NCI-H1105 treated with DMSO at 0.1 percent for 48 hours (cell line): ENCODE data around the gene IL12RB2.
A peak's percentile ranks its signal among the peaks of the same experiment; 100 is the strongest.

Experiments used
- DNase-seq: peaks from one replicate; lab custom pipeline; 2025; lab: John Stamatoyannopoulos, UW

The IL12RB2 gene, protein sequence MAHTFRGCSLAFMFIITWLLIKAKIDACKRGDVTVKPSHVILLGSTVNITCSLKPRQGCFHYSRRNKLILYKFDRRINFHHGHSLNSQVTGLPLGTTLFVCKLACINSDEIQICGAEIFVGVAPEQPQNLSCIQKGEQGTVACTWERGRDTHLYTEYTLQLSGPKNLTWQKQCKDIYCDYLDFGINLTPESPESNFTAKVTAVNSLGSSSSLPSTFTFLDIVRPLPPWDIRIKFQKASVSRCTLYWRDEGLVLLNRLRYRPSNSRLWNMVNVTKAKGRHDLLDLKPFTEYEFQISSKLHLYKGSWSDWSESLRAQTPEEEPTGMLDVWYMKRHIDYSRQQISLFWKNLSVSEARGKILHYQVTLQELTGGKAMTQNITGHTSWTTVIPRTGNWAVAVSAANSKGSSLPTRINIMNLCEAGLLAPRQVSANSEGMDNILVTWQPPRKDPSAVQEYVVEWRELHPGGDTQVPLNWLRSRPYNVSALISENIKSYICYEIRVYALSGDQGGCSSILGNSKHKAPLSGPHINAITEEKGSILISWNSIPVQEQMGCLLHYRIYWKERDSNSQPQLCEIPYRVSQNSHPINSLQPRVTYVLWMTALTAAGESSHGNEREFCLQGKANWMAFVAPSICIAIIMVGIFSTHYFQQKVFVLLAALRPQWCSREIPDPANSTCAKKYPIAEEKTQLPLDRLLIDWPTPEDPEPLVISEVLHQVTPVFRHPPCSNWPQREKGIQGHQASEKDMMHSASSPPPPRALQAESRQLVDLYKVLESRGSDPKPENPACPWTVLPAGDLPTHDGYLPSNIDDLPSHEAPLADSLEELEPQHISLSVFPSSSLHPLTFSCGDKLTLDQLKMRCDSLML

DNA sequence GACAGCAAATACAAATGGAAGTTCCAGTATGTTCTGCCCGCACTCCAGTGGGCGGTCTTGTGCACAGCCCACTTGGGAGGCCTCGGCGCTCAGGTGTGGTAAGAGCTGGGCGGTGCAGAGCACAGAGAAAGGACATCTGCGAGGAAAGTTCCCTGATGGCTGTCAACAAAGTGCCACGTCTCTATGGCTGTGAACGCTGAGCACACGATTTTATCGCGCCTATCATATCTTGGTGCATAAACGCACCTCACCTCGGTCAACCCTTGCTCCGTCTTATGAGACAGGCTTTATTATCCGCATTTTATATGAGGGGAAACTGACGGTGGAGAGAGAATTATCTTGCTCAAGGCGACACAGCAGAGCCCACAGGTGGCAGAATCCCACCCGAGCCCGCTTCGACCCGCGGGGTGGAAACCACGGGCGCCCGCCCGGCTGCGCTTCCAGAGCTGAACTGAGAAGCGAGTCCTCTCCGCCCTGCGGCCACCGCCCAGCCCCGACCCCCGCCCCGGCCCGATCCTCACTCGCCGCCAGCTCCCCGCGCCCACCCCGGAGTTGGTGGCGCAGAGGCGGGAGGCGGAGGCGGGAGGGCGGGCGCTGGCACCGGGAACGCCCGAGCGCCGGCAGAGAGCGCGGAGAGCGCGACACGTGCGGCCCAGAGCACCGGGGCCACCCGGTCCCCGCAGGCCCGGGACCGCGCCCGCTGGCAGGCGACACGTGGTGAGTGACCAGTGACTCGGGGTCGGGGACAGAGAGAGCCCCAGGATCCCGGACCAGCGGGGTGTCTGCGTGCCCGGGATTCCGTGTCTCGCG, at the start of gene IL12RB2:
TSS of gene IL12RB2 (plus strand) at position 623 of the 810 bp plus-strand sequence. CDS start 12,496 bp downstream, outside the sequence.
- no peak for DNase-seq

DNA sequence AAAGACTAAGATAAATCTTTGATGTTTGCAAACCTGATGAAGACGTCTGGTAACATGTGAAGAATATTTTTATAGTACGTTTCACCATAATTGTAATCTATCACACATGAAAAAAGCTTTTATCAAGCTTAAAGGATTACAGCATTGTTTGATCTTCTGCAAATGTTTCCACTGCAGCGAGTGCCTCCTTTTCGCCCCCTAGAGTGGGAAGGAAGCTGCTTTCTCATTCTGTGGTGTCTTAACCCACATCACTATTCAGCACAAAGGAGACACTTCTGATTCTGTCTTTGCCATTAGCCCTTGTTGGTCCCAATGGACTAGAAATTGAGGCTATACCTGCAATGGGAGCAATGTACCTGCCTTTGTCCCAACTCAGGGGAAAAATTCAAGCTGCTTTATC, 46.0 kb upstream of the IL12RB2 start:
- DNase-seq = no peak

DNA sequence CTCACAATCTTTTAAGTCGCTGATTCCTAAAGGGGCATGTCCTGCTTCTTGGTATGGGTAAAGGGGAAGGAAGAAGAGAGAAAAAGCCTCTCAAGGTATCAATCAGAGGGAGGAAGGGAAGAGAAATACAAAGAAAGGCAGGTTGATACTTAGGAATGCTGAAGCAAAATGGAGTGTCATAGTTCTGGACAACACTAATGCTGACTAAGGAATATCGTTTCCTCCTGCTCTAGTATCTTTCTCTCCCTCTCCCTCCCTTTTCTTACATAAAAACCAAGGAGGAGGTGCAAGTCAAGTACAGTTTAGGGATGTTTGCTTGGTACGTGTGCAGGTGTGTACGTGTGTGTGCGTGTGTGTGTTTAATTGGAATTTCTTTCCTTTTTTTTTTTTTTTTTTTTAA, 44.9 kb upstream of the IL12RB2 start:
- DNase-seq = no peak

DNA sequence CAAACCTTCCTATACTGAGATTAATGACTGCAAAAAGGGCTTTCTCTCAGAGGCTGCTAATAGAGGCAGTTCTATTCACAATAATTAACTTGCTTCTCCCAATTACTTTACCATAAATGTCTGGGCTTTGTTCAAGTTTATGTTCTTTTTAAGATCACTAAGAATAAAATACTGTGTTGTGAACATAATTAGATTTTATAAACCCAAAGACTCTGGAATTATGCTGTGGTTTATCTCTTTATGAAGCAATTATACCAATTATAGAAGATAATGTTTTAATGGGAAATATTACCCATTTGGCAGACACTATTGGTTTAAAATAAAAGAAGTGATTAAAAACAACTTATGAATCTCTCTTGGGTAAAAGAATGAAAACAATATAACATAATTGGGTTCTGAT, 43.5 kb upstream of the IL12RB2 start:
- peak; percentile 93 for DNase-seq

DNA sequence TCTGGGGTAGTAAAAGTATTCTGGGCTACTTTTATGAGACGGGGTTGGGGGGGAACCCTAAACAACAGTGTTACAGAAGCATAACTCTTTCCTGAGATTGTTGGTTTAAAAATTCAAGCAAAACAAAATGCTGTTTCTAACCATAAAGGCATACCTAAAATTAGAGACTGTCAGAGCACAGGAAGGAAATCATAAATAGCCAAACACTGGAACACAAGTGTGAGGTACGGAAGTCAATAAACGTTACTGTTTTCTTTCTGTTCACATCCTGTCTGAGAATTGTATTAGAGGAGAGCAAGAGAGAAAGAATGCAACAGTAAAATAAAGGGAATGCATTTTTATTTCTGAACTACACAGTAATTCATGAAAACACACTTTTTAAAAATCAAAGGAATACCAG, 42.8 kb upstream of the IL12RB2 start:
- peak; percentile 53 for DNase-seq

DNA sequence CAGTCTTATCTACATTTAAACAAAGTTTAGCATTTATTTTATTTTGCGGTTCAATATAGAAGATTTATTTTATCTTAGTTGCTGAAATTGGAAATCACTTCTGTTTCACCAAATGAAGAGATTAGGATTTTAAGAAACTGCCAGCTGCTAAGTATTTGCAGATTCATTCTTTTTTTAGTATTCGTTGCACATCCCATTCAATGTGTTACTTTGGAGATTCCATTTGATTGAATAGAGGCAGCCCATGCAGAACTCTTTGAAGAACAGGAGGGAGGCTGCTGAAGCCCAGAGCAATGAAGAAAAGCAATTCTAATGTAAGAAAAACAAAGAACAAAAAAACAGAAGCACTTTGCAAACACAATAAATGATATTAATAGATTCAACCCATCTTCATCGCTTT, 38.6 kb upstream of the IL12RB2 start:
- no peak for DNase-seq

DNA sequence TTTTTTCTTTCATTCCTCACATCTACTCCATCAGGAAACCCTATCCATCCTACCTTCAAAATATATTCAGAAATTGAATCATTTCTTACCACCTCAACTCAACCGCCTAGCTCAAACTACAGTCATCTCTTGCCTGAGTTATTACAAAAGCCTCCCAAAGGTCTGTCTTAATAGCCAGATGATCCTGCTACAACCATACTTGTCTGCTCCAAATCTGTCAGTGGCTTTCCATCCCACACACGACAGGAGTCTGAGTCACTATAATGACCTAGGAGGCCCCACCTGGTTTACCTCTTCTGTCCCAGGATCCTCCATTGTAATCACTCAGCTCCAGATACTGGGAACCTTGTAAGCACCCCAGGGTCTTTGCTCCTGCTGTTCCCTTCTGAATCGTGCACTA, 37.1 kb upstream of the IL12RB2 start:
- DNase-seq = no peak

DNA sequence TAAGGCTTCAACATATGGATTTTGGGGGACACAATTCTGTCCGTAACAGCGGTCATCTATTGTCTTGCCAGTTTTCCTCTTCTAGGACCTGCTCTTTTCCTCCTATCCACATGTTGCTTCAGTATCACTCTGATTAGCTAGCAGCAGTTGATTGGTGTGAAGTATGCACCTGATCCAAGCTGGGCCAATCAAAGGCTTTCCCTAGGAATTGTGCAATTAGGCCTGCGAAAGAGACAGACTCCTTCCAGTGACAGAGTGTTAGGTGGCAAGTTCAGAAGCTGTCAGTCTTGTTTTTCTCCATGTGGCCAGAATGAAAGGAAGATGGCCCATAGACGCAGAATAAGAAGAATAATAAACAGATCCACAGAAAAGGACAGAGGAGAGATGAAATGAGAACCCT, 34.1 kb upstream of the IL12RB2 start:
- no peak for DNase-seq

DNA sequence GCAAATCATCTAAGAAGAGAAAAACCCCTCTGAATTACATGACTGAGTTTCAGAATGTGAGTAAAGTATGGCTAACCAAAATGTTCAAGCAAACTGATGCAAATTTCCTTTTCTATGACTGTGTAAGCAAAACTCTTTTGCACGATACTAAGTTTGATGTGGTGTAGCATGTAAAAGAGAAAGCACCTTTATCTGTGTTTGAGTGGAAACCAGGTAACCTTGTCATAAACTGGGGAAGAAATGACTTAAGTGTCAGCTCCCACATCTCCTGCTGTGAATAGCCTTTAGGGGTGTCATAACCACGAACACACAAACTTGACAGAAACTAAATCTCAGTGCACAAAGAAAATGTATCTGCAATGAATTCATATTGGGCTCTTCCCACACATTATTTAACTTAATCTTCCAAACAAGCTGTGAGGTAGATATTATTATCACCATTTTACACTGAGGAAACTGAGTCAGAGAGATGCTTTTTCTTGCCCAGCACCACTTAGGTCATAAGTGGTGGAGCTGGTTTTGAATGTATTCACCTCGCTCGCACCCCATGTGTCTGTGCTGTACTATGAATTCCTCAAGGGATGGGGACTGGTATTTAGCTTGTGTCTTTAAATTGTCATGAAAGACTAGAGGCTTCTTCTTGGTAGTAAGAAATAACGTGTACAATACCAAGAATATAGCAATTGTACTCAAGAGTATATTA, 32.9 kb upstream of the IL12RB2 start:
- DNase-seq = no peak

DNA sequence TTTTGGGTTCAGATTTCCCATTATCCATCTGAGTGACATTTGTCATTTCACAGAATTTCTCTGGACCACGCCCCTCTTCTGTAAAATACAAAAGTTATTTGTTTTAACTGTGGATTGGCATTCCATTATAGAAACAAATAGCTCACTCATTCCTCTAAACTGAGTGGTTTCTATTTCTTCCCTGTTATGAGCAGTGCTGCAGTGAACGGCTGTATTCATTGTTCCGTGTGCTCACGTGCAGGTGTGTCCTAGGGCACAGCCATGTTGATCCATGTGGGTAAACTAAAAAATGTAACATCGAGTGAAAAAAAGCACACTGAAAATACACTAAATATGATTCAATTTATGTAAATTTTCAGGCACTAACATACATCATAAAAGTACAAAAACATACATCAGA, 27.0 kb upstream of the IL12RB2 start:
- DNase-seq = no peak

DNA sequence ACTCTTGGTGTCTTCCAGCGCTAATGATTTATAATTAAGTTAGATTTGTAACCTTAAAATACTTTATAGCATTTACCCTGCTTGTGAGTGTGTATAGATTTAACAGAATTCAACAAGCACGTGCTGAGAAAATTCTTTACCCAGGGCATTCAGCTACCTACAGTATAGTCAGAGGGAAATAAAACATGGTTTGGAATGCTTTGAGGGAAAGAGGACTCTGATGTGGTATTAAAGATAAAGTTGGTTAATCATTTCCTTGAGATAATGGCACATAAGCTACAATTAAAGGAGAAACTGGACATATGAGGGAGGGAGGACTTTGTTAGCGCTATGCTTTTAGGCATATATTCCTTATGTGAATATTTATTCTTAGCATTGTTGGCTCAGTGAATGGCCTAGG, 26.4 kb upstream of the IL12RB2 start:
- no peak for DNase-seq

DNA sequence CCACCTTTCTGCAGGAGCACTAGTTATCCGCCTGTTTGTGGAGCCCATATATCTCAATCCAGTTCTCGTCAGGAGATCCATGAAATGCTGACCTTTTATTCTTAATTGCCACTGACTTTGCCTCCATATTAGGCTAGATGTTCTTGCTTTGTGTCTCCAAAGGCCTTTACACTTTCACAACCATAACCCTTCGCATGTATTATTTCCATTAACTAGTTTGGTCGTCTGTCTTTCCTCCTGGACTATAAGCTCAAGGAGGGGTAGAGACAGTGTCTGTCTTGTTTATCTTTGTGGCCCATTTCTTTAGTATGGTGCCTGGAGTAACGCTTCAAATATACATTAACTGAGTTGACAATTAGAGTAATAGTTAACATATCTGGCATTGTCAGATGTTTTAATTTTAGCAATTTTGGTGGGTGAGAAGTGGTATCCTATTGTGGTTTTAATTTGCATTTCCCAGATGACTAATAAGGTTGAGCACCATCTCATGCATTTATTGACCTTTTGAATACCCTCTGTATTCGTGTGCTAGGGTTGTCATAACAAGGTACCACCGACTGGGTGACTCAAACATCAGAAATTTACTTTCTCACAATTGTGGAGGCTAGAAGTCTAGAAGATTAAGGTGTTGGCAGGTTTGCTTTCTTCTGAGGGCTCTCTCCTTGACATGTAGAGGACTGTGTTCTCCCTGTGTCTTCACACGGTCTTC, 21.7 kb upstream of the IL12RB2 start:
- DNase-seq = no peak

DNA sequence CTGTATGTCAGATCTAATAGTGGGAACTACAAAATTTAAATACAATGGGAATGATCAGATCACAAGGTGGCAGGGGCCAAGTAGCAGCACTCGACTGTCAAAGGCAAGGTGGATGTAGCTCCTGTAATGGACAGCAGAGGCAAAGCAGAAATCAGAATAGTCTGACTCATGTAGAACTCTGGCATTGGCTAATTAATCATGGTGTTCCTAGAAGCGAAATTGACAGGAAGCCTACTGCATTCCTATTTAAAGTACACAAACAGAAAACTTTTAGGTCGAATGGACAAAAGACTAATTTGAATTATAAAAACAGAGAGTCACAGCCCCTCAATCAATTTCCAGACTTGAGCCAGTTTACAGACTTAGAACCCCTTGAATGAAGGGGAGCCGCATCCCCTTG, 17.4 kb upstream of the IL12RB2 start:
- no peak for DNase-seq

DNA sequence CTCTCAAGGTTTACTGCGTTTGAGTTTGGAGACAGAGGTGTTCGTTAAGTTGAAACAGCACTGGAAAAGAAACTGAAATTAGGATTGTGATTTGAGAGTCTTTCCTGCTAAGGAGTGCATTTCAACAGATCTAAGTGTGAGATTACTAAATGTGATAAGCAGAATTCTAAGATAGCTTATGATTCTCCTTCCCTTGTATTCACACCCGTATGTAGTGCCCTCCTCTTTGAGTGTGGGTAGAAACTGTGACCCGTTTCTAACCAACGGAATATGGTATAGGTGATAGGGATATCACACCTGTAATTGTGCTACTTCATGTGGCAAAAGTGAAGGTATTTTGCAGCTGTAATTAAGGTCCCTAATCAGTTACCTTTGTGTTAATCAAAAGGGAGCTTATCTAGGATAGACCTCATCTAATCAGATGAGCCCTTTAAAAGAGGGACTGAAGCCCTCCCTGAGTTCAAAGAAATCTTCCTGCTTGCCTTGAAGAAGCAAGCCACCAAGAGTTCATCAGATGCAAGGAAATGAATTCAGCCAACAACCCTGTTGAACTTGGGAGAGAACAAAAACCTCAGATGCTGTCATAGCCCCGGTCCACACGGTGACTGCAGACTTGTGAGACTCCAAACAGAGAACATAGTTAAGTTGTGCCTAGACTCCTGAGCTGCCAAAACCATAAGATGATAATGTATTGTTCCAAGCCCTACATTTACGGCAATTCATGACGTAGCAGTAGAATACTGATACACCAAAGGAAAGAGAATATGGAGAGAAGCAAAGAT, 12.6 kb upstream of the IL12RB2 start:
- DNase-seq = no peak

DNA sequence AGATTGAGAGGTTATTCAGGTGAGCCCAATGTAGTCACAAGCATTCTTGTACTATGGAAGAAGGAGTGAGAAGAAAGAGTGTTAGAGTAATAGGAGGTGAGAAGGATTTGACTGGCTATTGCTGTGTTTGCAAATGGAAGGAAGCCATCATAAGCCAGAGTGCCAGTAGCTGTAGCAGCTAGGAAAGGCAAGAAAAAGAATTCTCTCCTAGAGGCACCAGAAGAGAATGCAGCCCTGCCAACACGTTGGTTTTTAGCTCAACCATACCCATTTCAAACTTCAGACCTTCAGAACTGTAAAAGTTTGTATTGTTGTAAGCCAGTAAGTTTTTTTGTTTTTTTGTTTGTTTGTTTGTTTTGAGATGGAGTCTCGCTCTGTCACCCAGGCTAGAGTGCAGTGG, 8.9 kb upstream of the IL12RB2 start:
- DNase-seq = no peak

DNA sequence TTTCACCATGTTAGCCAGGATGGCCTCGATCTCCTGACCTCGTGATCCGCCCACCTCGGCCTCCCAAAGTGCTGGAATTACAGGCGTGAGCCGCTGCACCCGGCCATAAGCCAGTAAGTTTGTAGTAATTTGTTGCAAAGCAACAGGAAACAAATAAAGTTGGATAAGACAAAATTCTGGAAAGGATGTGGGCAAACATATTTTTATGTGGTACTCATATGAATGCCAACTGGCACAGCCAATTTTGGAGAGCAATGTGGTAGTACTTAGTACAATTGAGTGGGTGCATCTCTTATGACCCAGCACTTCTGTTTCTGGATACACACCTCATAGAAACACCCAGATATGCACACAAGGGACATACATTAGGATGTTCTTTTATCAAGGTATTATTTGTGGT, 8.4 kb upstream of the IL12RB2 start:
- no peak for DNase-seq

DNA sequence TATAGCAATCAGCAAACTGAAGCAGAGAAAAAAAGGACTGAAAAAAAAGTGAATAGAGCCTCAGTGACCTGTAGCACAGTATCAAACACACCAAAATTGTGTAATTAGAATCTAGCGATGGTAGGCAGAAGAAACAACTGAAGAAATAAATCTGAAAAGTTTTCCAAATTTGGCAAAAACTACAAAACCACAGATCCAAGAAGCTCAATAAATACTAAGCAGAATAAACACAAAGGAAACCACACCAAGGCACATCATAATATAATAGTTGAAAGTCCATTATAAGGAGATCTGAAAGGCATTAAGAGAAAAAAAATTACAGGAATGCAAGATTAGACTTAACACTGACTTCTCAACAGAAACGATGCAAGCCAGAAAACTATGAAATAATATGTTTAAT, 7.1 kb upstream of the IL12RB2 start:
- DNase-seq = no peak

DNA sequence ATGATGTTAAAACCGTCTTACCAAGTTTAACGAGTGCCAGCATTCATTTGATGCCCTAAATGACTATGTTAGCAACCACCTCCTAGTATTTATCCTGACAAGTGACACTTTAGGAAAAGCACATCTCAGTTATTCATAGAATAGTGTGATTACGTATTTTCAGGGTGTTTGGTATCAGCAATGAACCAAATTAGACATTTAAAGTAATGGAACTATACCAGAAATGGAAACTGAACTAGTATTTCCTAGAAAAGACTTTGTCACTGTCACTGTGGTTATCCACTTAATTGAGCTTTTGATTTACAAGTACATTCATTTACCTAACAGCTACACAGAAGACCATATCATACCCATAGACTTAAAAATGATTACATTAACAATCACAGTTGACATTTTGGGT, 3.6 kb upstream of the IL12RB2 start:
- no peak for DNase-seq

DNA sequence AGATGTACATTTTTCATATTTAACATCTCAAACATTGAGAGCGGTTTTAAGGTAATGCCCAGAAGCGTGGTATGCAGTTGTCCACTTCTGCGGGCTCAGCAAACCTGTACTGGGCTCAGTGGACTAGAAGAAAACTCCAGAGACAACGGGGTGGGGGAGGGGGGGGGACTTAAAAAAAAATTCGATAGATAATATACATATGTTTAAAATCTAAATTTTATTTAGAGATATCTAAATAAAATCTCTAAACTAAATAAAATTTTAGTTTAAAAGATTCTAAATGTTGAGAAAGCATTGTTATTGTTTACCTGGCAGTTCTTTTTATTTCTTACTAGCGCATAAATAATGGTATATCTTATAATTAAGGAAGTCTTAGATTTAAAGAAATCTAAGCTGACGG, 1.1 kb upstream of the IL12RB2 start:
- DNase-seq = no peak

DNA sequence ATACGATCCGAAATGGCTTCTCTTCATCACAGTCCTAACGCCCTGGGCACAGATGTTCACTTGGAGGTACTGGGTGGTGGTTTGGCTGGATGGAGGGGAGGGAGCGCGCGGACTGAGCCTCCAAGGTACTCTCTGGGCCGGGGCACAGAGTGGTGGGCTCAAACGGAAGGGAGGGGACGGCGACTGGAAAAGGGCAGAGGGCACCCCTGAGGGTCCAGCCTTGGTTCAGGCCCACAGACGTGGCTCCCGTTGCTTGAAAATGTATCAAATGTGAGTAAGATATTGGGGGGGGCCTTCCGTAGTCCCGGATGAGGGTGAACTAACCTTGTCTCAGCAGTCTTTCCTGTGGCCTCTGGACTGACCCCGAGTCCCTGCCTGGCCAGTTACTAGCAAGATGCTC, 463 bp downstream of the IL12RB2 start:
- DNase-seq = no peak
